ENCODE results near the gene RTTN. TPM values are rescaled to one million over a fixed set of nuclear protein-coding genes. Genes with fewer than 3 reads are reported as not detected.

The RTTN gene
- total and polyA plus RNA-seq, 2 of the 13 experiments (the other 11 are each of a cell fraction or from before 2014, with no cell fraction given): 5.4 to 18.7 TPM

DNA sequence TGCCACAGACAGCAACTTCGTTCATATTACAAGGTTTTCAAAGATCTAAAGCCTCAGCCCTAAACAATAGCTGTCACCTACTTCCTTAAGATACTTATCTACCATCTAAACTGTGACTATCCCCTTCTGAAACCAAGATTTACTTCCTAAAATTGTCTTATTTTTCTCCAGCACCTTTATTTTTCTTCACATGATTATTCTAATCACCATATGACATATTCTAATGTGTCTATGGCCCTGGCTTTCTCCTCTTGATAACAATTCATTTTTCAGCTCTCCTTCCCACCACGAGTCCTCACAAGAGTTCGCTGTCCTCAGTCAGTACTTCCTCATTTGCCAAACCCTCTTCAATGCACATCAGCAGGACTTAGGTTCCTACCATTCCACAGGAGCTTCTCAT lies 53.9 kb downstream of the RTTN start (continued):
- TF ChIP-seq IRF9 (CRISPR knock-in tag; IDR thresholded peaks at IDR 0.05; ENCODE audit: borderline replicate concordance) (no peak), ZNF331 (CRISPR knock-in tag; IDR thresholded peaks at IDR 0.05) (no peak)
- TF ChIP-seq, protein P1, sequence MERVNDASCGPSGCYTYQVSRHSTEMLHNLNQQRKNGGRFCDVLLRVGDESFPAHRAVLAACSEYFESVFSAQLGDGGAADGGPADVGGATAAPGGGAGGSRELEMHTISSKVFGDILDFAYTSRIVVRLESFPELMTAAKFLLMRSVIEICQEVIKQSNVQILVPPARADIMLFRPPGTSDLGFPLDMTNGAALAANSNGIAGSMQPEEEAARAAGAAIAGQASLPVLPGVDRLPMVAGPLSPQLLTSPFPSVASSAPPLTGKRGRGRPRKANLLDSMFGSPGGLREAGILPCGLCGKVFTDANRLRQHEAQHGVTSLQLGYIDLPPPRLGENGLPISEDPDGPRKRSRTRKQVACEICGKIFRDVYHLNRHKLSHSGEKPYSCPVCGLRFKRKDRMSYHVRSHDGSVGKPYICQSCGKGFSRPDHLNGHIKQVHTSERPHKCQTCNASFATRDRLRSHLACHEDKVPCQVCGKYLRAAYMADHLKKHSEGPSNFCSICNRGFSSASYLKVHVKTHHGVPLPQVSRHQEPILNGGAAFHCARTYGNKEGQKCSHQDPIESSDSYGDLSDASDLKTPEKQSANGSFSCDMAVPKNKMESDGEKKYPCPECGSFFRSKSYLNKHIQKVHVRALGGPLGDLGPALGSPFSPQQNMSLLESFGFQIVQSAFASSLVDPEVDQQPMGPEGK (CRISPR knock-in tag; IDR thresholded peaks at IDR 0.05): no peak

DNA sequence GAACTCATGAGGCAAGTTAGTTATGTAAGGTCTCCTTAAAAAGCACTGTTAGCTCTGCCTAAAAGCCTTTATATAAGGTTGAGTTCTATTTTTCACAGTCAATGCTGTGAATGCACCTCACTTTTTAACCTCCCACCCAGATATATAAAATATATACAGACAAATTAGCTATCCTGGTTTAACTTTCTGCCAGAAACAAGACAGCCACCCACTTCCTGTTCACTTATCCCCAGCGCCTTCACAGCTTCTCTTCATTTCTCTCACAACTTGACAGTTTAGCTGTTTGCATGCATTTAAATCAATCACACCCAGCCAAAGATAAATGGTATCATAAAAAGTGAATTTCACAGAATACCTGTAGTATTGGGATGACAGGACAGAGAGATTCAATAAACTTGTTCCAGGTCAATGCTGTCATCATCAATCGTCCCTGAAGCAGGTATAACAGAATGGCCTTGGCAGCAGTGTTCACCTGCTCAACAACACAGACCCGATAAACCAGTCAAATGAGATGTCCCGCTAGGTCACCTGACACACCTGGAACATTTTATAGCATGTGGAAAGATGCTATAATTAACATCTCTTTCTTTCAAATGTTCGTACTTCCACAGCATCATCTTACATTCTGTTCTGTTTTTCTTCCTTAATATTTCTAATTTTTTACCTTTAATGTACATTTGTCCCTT lies 55.7 kb downstream of the RTTN start:
- no peaks in the 10 kb centered on the region for H4K20me1 ChIP-seq (ENCODE audit: insufficient read depth, low read length)
- no peak for FAIRE-seq
- DNase-seq (ENCODE audit: low spot score): no peak
- H3K9me3 ChIP-seq (ENCODE audit: low read length): no peaks in the 10 kb centered on the region
- 96% methylated on average over 5 of the region's 5 CpGs for WGBS (ENCODE audit: low lambda C conversion rate)
- H3K4me3 ChIP-seq (replicated peaks in 1 of 3; ENCODE audit: insufficient read depth in 1 of 3, low read depth in 2 of 3, low read length in 3 of 3): no peak overlapping the region
- ChIA-PET POLR2A (no interaction called here), CTCF (ENCODE audit: low intra/inter-chr PET ratio, low total read pairs) (no interaction called here)
- H3K9ac ChIP-seq (ENCODE audit: insufficient read depth, low read depth, low read length): no peak overlapping the region
- no peak for ATAC-seq
- no peak overlapping the region for H3K27ac ChIP-seq (ENCODE audit: extremely low read length, insufficient read depth, low read length)
- BruUV-seq (replicated peaks): no TSS peak
- intact Hi-C loops (cut with micrococcal nuclease; ENCODE audit: unreplicated experiment) (no loop called here), in situ Hi-C loops (cut with HindIII; ENCODE audit: extremely low pct_ligation_motif_present, low pct_unique_long_range_greater_than_20kb) (no loop called here)
- H3K79me2 ChIP-seq (ENCODE audit: insufficient read depth, low read length): no peaks in the 10 kb centered on the region
- peaks cover 1 to 18% of the 10 kb centered on the region in 2 experiments; a peak in 2 of 5 replicates for H3K36me3 ChIP-seq (replicated peaks in 1 of 2; ENCODE audit: control insufficient read depth in 1 of 2, insufficient read depth in 2 of 2, low read length in 2 of 2)
- no peak overlapping the region for H3K4me2 ChIP-seq (ENCODE audit: low read depth, low read length)
- no peak overlapping the region for H2AFZ ChIP-seq (ENCODE audit: low read length)
- no peaks in the 10 kb centered on the region for H3K27me3 ChIP-seq (ENCODE audit: control insufficient read depth in 1 of 2, insufficient read depth in 2 of 2, low read length in 2 of 2)
- H3K4me1 ChIP-seq (ENCODE audit: insufficient read depth, low read length): peaks cover 14% of the 10 kb centered on the region
- TF ChIP-seq HNRNPK (IDR thresholded peaks at IDR 0.05; ENCODE audit: low read depth, low read length, poor library complexity, severe bottlenecking) (no peak), IRX3 (CRISPR knock-in tag; IDR thresholded peaks at IDR 0.05; ENCODE audit: borderline replicate concordance, low read depth) (no peak), ZSCAN29 (CRISPR knock-in tag; conservative IDR thresholded peaks at IDR 0.05) (no peak), TOPORS (CRISPR knock-in tag; IDR thresholded peaks at IDR 0.05) (no peak), FOXM1 (CRISPR knock-in tag; IDR thresholded peaks at IDR 0.05) (no peak), HIVEP1 (CRISPR knock-in tag; IDR thresholded peaks at IDR 0.05) (no peak), RORA (CRISPR knock-in tag; IDR thresholded peaks at IDR 0.05) (no peak), EED (CRISPR knock-in tag; IDR thresholded peaks at IDR 0.05) (no peak), TCF12 (IDR thresholded peaks at IDR 0.05) (no peak), TCF12 (CRISPR knock-in tag; IDR thresholded peaks at IDR 0.05) (no peak), ZNF703 (CRISPR knock-in tag; IDR thresholded peaks at IDR 0.05; ENCODE audit: borderline replicate concordance) (no peak), CBFB (CRISPR knock-in tag; IDR thresholded peaks at IDR 0.05) (no peak), ZNF605 (CRISPR knock-in tag; IDR thresholded peaks at IDR 0.05) (no peak), ZBTB46 (CRISPR knock-in tag; IDR thresholded peaks at IDR 0.05; ENCODE audit: borderline replicate concordance) (no peak), U2AF2 (IDR thresholded peaks at IDR 0.05; ENCODE audit: low read depth, low read length) (no peak), IKZF1 (IDR thresholded peaks at IDR 0.05) (no peak)
- TF ChIP-seq, protein P2, sequence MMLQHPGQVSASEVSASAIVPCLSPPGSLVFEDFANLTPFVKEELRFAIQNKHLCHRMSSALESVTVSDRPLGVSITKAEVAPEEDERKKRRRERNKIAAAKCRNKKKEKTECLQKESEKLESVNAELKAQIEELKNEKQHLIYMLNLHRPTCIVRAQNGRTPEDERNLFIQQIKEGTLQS (CRISPR knock-in tag; IDR thresholded peaks at IDR 0.05): no peak
